Ishikawa (cell line): ENCODE measurements around the gene PLG.

Experiments
- CEBPB ChIP-seq: IDR thresholded peaks from 2 replicates; pipeline ENCODE4 v1.6.1; 2012
- EGR1 ChIP-seq: IDR thresholded peaks from 2 replicates; pipeline ENCODE4 v1.6.1; 2012
- EP300 ChIP-seq: IDR thresholded peaks from 2 replicates; pipeline ENCODE4 v1.6.1; 2012; ENCODE audit warnings: borderline replicate concordance
- NFIC ChIP-seq: IDR thresholded peaks from 2 replicates; pipeline ENCODE4 v1.6.1; 2012
- RAD21 ChIP-seq: IDR thresholded peaks from 2 replicates; pipeline ENCODE4 v1.6.1; 2012; ENCODE audit warnings: low read depth
- TAF1 ChIP-seq: IDR thresholded peaks from 2 replicates; pipeline ENCODE4 v1.6.1; 2012; ENCODE audit warnings: low read depth, mild to moderate bottlenecking
- TCF12 ChIP-seq: IDR thresholded peaks from 2 replicates; pipeline ENCODE4 v1.6.1; 2012; ENCODE audit warnings: low read depth
- TEAD4 ChIP-seq: IDR thresholded peaks from 2 replicates; pipeline ENCODE4 v1.6.1; 2012
- YY1 ChIP-seq: IDR thresholded peaks from 2 replicates; pipeline ENCODE4 v1.6.1; 2012; ENCODE audit warnings: low read depth
- ZBTB7A ChIP-seq: IDR thresholded peaks from 2 replicates; pipeline ENCODE4 v1.6.1; 2012; ENCODE audit warnings: low read depth
- TF ChIP-seq, protein P1 (sequence below): IDR thresholded peaks from 2 replicates; pipeline ENCODE4 v1.6.1; 2012
- TF ChIP-seq, protein P2 (sequence below): IDR thresholded peaks from 2 replicates; pipeline ENCODE4 v1.6.1; 2012; ENCODE audit warnings: low read depth, mild to moderate bottlenecking
- TF ChIP-seq, protein P3 (sequence below): IDR thresholded peaks from 2 replicates; pipeline ENCODE4 v1.6.1; 2012

PLG gene

DNA sequence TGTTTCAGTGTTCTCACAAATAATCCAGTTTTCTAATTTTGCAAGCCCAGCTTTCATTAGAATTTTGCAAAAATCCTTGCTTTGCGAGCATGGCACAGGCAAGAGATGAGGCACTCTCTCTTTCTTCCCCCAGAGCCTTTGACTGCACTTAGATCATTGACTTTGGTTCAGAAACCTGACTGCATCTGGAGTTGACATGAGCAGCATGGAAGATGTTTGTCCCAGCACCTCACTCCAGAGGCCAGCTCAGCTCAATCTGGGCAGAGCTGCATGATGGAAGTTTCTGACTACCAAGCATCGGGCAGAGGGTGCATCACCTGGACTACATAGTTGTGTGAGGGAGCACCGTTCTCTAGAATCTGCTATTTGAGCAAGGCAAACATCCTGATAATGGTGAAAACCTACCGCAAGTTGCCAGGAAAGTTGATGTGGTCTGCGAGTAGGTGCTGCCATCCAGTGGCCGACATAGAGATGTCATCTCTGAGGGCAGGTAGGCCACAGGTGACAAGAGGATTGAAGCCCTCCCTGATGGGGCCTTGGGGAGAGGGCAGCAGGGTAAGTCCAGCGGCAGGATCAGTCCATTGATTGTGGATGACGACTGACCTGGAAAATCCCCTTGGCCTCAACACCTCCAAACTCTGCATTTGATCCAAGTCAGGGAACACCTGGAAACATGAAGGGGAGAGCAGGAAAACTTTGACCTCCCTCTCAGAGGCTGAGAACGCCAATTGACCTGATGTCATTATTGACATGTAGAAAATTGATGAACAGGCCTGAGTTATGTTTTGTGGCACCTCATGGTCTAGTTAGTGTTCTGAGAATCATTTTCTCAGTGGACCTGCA lies 34.2 kb upstream of the PLG start:
- TF ChIP-seq RAD21 = peak; percentile 78
- no peak for TF ChIP-seq TEAD4

DNA sequence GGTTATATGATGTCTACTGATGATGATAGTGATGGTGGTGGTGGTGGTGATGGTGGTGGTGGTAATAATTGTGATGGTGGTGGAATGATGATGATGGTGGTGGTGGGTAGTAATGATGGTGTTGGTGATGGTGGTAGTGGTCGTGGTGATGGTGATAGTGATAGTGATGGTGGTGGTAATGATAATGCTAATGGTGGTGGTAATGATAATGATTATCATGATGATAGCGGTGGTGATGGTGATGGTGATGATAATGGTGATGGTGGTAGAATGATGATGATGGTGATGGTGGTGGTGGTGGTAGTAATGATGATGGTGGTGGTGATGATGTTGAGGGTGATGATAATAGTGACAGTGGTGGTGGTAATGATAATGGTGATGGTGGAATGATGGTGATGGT lies 33.5 kb upstream of the PLG start:
- TF ChIP-seq, protein P1, sequence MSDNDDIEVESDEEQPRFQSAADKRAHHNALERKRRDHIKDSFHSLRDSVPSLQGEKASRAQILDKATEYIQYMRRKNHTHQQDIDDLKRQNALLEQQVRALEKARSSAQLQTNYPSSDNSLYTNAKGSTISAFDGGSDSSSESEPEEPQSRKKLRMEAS = no peak
- TF ChIP-seq TCF12 (no peak), EP300 (no peak), CEBPB (no peak), EGR1 (no peak), TAF1 (no peak), NFIC (no peak), YY1 (no peak), ZBTB7A (no peak)
- TF ChIP-seq, protein P2, sequence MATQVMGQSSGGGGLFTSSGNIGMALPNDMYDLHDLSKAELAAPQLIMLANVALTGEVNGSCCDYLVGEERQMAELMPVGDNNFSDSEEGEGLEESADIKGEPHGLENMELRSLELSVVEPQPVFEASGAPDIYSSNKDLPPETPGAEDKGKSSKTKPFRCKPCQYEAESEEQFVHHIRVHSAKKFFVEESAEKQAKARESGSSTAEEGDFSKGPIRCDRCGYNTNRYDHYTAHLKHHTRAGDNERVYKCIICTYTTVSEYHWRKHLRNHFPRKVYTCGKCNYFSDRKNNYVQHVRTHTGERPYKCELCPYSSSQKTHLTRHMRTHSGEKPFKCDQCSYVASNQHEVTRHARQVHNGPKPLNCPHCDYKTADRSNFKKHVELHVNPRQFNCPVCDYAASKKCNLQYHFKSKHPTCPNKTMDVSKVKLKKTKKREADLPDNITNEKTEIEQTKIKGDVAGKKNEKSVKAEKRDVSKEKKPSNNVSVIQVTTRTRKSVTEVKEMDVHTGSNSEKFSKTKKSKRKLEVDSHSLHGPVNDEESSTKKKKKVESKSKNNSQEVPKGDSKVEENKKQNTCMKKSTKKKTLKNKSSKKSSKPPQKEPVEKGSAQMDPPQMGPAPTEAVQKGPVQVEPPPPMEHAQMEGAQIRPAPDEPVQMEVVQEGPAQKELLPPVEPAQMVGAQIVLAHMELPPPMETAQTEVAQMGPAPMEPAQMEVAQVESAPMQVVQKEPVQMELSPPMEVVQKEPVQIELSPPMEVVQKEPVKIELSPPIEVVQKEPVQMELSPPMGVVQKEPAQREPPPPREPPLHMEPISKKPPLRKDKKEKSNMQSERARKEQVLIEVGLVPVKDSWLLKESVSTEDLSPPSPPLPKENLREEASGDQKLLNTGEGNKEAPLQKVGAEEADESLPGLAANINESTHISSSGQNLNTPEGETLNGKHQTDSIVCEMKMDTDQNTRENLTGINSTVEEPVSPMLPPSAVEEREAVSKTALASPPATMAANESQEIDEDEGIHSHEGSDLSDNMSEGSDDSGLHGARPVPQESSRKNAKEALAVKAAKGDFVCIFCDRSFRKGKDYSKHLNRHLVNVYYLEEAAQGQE = no peak

DNA sequence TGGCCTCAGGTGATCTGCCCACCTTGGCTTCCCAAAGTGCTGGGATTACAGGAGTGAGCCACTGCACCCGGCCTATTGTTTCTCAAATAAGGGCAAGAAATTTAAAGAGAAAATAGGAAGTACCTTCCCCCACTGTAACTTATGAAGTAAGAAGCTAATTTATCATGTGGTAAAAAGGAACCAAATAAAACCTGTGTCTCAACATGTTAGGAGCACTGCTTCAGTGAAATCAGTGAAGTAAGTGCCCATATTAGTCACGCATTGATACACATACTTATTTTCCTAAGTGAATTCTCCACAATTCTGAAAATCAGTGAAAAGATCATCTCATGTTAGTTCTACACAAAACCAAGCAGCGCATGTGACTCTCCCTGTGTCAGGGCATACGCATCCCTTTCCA lies 23.8 kb upstream of the PLG start:
- TF ChIP-seq TAF1 = no peak
- TF ChIP-seq ZBTB7A = no peak
- no peak for TF ChIP-seq EP300
- TF ChIP-seq, protein P1 = no peak
- no peak for TF ChIP-seq TEAD4
- no peak for TF ChIP-seq CEBPB
- TF ChIP-seq YY1 = no peak
- no peak for TF ChIP-seq RAD21
- no peak for TF ChIP-seq NFIC
- TF ChIP-seq, protein P2 = no peak

DNA sequence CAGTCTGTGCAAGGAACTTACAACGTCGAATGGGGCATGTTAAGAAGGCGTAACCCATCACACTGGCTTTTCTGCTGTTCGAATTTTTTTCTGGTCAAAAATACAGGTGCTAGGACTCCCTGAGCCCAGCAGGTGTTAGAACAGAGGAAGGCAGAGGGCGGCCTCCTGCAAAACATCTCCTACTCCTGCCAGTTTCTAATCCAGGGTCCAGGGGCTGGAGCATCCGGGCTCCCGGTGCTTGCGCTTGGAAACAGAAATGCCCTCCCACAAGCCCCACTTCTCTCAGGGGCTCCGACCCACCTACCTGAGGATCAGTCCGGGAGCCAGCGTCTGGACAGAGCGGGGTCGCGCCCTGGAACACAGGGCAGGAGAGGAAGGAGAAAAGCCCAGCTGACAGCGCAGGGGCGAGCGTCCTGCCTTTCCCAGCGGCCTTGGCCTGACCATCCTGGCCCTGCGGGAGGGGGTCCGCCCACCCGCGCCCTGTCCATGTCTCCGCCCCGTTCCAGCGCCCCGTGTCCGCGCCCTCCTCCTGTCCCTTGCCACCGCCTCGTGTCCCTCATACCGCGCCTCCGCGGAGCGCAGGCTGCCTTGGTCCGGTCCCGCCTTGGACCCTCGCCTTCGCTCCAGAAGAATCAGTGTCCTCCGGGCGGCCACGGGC lies 23.2 kb upstream of the PLG start:
- TF ChIP-seq ZBTB7A (no peak), TCF12 (no peak), CEBPB (no peak), YY1 (no peak), RAD21 (no peak), TEAD4 (no peak)
- TF ChIP-seq, protein P3, sequence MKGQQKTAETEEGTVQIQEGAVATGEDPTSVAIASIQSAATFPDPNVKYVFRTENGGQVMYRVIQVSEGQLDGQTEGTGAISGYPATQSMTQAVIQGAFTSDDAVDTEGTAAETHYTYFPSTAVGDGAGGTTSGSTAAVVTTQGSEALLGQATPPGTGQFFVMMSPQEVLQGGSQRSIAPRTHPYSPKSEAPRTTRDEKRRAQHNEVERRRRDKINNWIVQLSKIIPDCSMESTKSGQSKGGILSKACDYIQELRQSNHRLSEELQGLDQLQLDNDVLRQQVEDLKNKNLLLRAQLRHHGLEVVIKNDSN = no peak

DNA sequence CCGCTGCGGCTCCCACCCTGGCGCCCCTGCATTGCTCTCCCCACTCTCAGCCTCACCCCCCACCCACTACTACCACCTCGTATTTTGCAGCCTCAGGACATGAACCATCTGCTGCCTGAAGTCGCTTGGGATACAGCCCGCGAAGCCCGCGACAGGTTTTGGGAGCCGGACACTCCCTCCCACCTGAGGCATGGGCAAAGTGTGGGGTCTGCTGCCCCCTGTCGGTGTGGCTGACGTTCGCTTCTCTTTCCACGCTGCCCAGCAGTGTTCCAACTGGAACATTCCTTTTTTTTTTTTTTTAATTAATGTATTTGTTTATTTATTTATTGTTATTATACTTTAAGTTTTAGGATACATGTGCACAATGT lies 22.7 kb upstream of the PLG start:
- no peak for TF ChIP-seq EGR1

DNA sequence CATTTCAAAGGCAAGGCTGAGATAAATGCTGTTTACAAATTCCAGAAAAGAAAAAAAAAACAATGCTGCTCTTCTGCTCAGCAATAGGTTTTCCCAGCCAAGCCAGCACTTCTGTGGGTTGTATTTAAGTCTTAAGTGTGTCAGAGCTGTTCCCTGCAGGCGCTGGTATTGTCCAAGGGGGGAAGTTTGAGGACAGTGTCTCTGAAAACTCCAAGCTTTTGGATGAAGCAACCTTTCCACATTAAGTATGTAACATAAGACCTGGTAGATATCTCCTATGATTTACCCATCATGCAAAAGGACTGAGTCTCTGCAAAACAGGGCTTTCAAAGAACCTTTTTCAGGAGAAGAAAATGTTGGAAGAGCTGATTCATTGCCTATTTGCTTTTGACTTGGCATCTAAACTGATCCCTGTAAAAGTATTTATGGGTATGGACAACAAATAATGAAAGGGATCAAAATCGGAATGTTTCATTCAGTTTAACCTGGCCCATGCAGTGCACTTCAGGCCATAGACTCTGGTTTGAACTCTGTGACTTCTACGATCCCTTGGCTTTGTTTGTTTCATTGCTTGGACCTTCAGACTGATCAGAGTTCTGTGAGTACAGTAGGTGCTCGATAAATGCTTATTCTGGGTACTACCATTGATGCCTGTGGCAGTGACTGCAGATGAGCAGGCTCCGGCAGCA lies 16.1 kb upstream of the PLG start:
- TF ChIP-seq YY1 (no peak), RAD21 (no peak), TCF12 (no peak), TAF1 (no peak), EP300 (no peak)
- TF ChIP-seq, protein P2 = no peak
- TF ChIP-seq, protein P3 = no peak
- TF ChIP-seq, protein P1 = no peak
